CD4-positive, alpha-beta T cell treated with Interleukin-4 for 4 hours (primary cell): Measurements from ENCODE around the gene IL15.
"Not testable (repeated sequence)": the region's sequence is repeated elsewhere in the genome, so short reads cannot be mapped to it uniquely, and the experiment has no call there.

ENCODE experiments used
- DNase-seq: peaks from one replicate; pipeline ENCODE4 v3.0.0-alpha.2; 2020

The IL15 gene

DNA sequence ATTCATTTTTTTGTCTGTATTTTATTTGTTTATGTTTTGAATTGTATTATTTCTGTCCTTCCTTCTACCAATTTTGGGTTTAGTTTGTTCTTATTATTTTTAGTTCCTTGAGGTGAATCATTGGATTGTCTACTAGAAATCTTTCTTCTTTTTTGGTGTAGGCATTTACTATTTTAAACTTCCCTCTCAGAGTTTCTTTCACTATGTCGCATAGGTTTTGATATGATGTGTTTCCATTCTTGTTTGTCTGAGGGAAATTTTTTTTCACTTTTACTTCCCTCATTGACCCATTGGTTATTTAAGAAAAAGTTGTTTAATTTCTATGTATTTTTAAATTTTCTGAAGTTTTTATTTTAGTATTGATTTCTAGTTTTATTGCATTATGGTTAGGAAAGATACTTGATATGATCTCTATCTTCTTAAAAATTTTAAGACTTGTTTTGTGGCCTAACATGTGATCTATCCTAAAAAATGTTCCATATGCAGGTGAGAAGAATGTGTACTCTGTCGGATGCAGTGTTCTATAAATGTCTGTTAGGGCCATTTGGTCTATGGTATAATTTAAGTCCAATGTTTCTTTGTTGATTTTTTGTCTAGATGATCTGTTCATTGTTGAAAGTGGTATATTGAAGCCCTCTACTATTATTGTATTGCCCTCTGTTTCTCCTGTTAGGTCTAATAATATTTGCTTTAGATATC, 68.8 kb downstream of the IL15 start:
- DNase-seq: no peak

DNA sequence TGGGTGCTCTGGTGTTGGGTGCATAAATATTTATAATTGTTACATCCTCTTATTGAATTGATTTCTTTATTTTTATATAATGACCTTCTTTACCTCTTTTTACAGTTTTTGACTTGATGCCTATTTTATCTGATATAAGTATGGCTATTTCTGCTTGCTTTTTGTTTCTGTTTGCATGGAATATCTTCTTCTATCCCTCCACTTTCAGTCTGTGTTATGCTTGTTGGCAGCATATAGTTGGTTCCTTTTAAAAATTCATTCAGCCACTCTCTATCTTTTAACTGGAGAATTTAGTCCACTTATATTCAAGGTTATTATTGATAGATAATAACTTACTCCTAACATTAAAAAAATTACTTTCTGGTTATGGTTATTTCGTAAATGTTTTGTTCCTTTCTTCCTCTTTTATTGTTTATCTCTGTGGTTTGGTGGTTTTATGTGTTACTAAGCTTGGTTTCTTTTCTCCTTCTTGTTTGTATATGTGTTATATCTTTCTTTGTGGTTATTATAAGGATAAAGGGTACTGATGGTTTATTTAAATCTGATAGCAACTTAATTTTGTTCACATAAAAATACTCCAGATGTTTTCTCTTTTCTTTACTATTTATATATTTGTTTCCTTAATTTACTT, 69.5 kb downstream of the IL15 start:
- DNase-seq: no peak

DNA sequence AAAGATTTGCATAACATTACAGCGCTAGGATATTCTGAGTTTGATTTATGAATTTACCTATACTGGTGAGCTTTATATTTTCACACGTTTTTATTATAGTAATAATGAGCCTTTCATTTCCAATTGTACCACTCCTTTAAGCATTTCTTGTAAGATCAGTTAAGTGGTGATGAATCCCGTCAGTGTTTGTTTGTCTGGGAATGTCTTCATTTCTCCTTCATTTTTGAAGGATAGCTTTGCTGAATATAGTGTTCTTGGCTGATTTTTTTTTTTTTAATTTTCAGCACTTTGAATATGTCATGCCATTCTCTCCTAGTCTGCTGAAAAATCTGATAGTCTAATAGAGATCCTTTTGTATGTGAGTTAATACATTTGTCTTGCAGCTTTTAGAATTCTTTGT, 70.1 kb downstream of the IL15 start:
- DNase-seq: no peak

DNA sequence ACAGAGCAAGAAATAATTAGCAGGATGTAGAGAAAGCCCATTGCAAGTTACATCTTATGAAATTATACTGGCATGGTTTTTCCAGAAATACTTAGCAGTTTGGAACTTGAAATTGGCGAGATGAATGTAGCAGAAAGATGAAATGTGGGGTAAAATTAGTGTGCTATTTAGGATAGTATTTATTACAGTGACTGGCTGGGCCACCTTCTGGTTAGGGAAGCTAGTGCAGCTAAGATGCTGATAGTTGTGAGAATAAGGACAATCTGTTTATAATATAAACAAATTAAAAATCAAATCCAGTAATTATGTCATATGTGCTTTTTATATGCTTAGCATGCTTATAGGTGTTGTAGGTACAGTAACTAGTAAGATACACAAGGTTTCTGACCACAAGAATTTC, 74.8 kb downstream of the IL15 start:
- DNase-seq: no peak

DNA sequence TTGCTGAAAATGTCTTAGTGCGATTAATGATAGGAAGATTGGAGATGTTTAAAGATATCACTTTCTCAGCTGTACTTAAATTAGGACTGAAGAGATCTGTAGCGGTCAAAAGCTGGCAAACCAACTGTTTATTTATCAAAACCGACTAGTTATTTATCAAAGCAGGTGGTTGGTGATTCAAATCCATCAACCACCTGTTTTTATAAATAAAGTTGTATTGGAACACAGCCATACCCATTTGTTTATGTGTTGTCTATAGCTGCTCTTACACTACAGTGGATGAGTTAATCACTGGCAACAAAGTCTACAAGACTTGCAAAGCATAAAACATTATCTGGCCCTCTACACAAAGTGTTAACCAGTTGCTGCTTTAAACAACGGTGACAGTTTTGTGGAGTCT, 76.8 kb downstream of the IL15 start:
- DNase-seq: no peak

DNA sequence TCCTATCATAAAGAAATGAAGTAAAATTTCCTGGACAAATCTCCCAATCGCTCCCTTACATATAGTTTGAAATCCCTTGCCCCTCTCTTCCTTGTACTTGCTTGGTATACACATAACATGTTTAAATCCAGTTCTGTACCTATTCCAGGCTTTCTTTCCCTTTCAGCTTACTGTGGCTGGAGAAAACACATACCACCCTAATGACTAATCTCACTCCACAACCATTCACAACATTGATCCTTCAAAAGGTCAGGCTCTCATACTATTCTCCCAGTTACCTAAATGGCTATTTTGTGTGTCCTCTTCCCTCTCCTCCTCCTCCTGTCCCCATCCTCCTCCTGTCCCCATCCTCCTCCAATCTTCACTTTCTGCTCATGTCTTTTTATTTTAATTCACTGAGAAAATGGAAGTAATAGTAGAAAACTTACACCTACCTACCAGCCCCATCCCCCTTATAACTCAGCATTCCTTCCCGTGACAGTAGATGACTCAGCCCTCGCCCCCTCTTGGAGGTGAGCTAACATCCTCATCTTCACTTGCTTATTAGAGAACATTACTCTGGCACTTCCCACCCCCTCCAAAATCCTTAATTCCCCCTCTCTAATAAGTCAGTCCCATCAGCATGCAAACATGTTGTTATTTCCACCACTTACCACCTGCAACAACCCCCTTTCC, 77.5 kb downstream of the IL15 start:
- no peak for DNase-seq

DNA sequence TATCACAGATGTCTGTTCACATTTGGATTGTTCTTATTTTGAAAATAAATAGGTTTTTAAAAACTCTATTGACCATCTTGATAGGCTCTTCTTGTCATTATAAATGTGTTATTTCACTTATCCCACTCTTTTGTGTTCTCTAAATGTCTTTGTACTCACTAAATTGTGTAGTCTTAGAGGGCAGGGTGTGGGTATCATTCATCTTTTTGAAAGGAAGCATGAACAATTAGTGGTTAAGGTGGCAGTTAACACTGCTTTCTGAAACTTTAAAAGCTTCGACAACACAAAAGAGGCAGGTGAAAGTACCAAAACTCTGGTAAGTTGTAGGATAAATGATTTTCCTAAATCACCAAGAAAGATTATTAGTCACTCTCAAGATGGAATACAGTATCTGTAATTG, 83.2 kb downstream of the IL15 start:
- DNase-seq: no peak

DNA sequence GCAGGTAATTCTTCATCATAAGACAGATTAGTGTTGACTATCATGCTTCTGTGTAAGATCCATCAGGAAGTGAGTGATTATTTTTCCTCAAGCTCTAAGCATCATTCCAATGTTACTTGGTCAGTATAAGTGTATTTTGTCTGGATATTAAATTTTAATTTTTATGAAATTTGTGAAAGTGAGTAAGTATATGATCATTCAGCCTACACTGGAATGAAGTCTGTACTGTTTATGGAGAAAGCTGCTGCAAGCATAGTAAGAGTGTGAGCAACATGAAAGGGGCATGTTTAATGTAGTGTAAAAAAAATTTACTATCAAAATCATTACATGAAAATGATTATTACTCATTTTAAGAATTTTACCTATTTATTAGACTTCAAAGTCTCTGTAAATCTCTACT, 84.8 kb downstream of the IL15 start:
- no peak for DNase-seq

DNA sequence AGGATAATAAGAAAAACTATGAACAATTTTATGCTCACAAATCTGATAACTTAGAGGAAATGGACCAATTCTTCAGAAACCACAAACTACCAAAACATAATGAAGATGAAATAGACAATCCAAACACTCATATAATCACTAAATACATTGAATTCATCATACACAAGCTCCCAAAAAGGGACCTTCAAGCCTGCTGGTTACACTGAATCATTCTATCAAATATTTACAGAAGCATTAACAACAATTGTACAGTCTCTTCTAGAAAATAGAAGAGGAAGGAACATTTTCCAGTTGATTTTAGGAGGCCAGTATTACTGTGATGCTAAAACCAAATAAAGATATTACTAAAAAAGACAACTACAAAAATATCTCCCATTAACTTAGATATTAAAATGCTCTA, 88.3 kb downstream of the IL15 start:
- DNase-seq: no peak

DNA sequence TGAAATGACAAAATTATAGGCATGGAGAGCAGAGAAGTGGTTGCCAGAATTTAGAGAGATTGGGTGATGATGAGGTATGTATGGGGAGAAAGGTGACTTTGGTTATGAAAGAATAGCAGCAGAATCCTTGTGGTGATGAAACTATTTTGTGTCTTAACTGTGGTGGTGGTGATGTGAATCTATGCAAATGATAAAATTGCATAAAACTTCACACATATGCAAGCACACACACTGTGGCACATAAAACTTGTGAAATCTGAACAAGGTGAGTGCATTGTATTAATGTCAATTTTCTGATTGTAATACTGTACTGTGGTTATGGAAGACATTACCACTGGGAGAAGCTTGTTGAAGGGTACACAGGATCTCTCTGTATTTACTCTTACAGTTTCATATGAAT, 91.0 kb downstream of the IL15 start:
- no peak for DNase-seq

DNA sequence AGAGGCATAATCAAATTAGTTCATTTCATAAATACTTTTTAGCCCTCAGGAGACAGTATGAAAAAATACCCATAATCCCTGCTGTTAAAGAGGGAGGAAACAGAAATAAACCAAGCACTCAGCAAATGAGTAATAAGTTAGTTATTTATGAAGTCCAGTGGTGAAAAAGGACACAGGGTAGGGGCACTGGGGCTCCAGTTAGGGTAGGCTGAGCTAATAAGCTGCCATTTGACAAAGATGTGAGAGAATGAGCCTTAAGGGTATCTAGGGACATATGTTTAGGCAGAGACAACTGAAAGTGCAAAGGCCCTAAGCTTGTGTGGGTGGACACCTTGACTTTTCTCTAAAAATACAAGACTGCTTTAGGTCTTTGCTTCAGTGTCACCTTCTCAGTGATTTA, 94.4 kb downstream of the IL15 start:
- DNase-seq: no peak

DNA sequence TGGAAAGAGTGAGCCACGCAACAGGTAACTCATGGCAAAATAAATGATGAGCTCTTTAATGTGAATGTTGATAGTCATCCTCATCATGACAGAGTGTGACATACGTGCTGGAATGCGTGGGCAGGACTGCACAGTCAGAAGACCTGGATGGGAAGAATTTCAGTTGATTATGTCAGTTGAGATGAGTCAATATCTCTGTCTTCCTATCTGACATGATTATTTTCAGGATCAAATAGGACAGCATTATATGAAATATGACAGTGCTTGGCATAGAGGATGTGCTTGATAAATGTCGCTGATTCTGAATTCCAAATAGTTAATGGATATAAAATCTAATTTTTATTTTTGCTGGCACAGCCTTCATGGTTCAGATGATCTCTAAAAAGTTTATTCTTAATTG, 95.1 kb downstream of the IL15 start:
- no peak for DNase-seq

DNA sequence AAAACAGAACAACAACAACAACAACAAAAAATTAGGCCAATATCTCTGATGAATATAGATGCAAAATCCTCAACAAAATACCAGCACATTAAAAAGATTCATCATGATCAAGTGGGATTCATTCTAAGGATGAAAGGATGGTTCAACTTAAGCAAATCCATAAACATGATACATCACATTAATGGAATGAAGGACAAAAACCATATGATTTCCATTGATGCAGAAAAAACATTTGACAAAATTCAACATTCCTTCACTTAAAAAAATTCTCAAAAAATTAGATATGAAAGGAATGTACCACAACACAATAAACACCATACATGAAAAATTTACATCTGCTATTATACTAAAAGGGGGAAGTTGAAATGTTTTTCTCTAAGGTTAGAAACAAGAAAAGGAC, 103.3 kb downstream of the IL15 start:
- no peak for DNase-seq

DNA sequence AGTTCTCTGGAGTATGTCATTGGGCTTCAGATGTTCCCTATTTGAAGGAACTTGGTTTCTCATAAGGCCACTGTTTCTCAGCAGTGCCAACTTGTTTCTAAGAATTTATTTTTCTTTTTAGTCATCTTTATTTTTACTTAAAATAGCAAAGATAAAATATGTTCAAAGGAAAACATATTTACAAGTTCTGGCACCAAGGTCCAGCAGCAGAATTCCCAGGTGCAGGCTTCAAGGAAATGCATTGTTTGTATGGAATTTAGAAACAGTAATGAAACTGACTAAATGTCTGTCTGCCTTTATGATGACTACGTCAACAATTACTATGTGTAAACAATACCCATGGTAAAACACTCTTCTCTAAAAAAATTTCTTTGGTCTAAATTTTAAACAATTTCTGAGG, 109.6 kb downstream of the IL15 start:
- no peak for DNase-seq

DNA sequence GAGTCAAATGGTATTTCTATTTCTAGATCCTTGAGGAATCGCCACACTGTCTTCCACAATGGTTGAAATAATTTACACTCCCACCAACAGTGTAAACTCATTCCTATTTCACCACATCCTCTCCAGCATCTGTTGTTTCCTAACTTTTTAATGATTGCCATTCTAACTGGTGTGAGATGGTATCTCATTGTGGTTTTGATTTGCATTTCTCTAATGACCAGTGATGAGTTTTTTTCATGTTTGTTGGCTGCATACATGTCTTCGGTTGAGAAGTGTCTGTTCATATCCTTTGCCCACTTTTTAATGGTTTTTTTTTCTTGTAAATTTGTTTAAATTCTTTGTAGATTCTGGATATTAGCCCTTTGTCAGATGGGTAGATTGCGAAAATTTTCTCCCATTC, 115.4 kb downstream of the IL15 start:
- DNase-seq: not testable (repeated sequence)

DNA sequence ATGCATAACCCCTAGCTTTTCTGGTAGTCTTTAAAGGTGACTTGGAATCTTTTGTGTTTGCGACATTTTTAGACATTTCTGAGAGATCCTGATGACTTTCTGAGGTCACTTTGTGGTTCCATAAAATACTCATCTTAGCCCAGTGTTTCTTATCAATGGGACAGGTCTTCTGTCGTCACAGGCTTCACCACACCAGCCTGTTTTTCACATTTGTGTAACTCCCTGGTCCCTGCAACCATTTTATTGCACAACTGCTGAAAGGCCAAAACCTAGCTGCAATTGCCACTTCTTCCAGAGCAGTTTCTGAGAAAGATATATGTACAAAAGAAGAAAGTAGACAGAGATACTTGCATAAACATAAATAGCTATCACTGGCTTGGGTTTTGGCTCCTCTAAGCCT, 120.9 kb downstream of the IL15 start:
- DNase-seq: no peak

DNA sequence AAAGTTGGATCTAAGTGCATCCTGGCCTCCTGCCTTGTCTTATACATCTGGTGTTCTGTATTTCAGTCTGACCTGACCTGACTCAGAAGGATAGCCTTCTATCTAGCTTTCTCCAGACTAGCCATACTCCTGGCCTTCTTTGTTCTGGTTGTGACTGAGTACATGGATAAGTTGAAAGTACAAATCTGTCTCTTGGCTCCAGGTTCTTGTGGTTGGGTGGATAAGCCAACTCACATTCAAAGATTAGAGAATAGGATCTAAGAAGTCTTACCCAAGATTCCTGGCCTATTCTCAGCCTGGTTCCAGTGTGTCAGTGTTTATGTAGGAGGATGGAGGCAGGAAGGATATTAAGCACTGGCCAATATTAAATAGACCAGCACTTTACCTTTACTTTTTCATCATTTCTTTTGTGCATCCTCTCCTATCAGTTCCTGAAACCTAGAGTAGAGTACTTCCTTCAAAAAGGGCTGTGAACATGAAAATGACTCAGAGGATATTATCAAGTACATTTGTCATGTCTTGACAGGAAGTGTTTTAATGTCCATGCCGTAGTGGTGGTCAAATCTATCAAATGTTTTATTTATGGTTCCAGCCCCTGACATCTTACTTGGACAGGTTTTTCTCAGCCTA, 123.5 kb downstream of the IL15 start:
- DNase-seq: no peak

DNA sequence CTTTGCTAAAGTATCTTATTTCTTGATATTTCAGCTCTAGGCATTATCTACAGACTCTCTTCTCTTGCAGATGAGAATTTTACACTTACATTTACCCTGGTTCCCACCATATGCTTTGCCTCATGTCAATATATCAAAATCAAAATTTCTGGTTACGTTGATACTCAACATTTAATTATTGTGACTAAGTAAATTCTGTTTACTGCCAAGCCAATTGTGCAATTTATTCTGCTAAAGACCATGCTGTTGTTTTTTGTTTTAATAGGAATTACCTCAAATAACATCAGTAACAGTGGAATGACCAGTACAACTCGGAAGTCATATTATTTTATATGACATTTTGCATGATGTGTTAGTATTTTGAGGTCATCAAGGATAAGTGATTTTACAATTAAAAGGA, 125.5 kb downstream of the IL15 start:
- DNase-seq: no peak

DNA sequence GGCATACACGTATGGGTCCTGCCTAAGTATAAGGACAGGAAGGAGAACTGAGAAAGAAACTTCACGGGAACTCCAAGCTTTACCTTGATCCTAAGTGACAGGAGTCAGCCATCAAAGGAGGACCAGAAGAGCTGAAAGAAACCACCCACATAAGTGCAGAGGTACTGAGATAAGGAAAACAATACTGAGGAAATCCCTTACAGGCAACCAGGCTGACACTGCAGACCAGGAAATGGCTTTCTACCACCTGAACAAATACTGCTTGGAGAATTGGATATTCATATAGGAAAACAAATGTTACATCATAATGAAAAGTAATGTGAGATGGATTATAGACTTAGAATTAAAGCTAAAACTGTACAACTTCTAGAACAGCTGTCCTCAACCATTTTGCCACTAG, 127.0 kb downstream of the IL15 start:
- no peak for DNase-seq

DNA sequence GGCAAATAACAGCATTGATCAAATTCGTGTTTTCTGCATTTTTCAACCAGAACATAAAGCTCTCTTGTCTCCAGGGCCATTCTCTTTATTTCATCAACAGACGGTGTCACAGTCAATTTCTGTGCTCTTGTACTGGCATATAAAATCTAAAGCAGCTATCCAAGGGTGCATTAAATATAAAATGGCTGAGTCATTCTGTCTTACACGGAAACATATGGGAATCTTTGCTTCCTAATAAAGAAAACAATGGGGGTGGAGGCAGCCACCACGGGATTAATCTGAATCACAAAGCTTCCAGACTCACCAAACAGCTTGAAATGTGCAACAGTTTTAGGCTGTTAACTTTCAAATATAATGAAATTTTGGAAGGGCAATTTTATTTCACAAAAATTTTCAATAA, 132.6 kb downstream of the IL15 start:
- DNase-seq: no peak

DNA sequence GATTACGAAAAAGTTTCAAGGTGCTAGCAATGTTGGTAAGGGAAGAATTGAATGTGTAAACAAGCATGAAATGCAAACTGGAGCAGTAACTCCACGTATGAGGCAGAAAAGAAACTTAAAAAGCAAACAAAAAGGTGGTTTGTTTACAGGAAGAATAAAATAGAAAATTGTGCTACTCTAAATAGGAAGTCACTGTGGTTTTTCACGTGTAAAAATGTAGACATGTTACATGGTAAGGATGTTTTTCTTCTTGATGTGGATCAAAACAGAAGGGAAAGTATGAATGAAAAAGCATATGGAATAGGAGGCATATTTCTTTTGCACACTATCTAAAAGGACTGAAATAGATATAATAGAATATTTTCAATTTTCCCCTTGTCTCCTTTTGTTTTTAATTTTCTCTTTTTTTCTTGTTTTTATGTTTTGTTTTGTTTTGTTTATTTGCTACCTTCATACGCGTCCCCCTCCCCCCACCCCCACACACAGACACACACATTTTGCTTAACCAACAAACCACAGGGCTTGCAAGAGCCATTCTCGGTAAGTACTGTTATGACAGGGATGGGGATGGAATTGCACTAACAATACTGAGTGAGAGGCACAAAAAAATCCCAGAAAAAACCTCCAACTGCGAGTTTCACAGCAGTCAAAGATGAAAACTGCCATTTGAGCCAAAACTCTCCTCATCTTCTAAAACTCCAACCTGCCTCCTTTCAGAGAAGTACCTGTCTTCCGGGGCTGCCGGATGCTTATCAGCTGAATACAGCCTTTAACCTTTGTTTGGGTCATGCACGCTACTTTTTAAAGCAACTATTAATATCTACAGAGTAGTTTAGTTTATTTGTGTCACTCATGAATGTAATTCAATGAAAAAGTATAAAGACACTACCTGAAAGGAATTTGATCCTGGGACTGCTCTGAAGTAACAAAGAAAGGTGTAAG, 135.8 kb downstream of the IL15 start:
- no peak for DNase-seq

DNA sequence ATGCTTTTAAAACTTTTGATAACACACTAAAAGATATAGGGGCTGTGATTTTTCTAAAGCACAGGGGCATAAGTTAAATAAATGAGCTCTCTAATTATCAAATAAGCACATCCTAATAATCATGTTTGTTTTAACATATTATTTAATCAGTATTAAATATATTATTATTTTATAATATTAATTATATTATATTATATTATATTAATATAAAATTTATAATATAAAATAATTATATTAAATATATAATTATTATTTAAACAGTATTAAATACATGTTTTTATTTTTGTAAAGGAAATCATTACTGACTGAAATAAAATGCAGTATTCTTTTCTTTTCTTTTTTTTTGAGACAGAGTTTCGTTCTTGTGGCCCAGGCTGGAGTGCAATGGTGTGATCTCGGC, 136.5 kb downstream of the IL15 start:
- DNase-seq: no peak

DNA sequence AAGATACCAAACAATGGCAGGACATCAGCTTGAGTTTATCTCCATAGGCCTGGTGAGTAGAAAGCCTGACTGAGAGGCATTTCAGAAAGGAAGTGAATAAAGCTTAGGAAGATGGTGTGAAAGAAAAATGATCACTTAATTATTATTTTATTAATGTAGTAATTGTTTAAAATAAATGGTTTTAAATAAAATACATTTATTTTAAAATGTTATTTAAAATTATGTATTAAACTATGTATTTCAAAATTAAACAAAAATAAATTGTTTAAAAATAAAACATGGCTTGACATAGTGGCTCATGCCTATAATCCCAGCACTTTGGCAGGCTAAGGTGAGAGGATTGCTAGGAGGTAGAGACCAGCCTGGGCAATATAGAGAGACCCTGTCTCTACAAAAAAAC, 145.8 kb downstream of the IL15 start:
- DNase-seq: no peak
